Measurements from ENCODE around the gene PDCD2L.
"Not testable (repeated sequence)": the region's sequence is repeated elsewhere in the genome, so short reads cannot be mapped to it uniquely, and the experiment has no call there.

The PDCD2L gene

DNA sequence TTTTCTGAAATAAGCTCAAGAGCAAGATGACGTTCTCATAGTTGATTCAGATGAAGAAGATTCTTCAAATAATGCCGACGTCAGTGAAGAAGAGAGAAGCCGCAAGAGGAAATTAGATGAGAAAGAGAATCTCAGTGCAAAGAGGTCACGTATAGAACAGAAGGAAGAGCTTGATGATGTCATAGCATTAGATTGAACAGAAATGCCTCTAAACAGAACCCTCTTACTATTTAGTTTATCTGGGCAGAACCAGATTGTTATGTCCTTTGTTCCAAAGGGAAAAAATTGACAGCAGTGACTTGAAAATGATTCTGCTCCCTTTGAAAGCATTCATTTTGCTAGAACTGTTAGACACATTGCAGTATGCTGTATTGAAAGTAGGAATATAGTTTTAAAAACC is 64.8 kb downstream of the PDCD2L start:
- CTCF ChIA-PET, result interaction anchor here (0.6 to 1.5 kb wide), 3 partner anchors 9 to 79 kb away, joined by 3 to 4 read pairs (median 3); no protein-coding TSS in a partner anchor
- POLR2A ChIA-PET; H3K27ac ChIP-seq (ENCODE audit: extremely low read depth, low read depth, low read length); H3K4me1 ChIP-seq (ENCODE audit: control insufficient read depth, insufficient read depth, low read length); H3K9me3 ChIP-seq (ENCODE audit: control insufficient read depth, insufficient read depth, low read depth, low read length); H3K4me3 ChIP-seq (ENCODE audit: low read depth, low read length): not testable (repeated sequence)
- peaks cover 100% of the 10 kb centered on the region in 2 experiments for H3K36me3 ChIP-seq (ENCODE audit: control insufficient read depth in 2 of 2, insufficient read depth in 1 of 2, low read length in 2 of 2)
- TF ChIP-seq ZFP37 (tag by site-specific recombination; IDR thresholded peaks at IDR 0.05), result peak; percentile 83
- TF ChIP-seq, protein P1, sequence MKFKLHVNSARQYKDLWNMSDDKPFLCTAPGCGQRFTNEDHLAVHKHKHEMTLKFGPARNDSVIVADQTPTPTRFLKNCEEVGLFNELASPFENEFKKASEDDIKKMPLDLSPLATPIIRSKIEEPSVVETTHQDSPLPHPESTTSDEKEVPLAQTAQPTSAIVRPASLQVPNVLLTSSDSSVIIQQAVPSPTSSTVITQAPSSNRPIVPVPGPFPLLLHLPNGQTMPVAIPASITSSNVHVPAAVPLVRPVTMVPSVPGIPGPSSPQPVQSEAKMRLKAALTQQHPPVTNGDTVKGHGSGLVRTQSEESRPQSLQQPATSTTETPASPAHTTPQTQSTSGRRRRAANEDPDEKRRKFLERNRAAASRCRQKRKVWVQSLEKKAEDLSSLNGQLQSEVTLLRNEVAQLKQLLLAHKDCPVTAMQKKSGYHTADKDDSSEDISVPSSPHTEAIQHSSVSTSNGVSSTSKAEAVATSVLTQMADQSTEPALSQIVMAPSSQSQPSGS (tag by site-specific recombination; IDR thresholded peaks at IDR 0.05; ENCODE audit: low read depth), result peak; percentile 69; the same call in 1 of the 2 replicates

DNA sequence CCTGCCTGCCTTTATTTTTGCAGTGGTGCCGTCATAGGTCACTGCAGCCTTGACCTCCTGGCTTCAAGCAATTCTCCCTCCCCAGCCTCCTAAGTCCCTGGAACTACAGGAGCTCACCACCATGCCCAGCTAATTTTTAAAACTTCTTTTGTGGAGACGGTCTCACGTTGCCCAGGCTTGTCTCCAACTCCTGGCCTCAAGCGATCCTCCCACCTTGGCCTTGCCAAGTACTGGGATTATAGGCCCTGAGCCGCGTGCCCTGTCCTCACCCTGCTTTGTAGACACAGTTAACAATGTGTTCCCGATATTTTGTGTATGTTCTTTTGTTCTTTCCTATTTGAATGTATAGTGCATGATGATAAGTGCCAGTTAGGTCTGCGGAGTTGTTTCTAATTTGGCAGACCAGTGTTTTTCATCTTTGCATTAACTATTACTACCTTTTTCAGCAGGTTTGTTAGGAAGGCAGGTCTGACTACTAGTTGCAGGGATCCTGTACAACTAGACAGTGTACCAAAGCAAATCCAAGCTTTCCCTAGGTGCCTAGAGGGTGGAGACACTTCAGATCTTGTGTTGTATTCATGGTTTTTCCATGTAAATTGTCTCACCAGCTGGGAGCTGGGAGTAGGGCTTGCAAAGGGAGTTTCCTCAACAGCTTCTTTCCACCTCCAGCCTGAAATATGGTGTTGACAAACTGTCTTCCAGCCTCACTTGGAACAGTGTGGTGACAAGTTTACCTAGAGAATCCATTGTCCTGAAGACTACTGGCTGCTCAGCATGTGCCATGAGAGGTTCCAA is 67.9 kb downstream of the PDCD2L start:
- no peak overlapping the region for H3K4me3 ChIP-seq (ENCODE audit: low read depth, low read length)
- H3K36me3 ChIP-seq (ENCODE audit: control insufficient read depth in 2 of 2, insufficient read depth in 1 of 2, low read length in 2 of 2), result peaks cover 74 to 76% of the 10 kb centered on the region in 2 experiments
- no peaks in the 10 kb centered on the region for H3K9me3 ChIP-seq (ENCODE audit: control insufficient read depth, insufficient read depth, low read depth, low read length)
- POLR2A ChIA-PET, result interaction anchor here (1.1 kb wide), 1 partner anchor 9 kb away, joined by 3 read pairs; the partner anchor contains the start of gene WTIP
- no peaks in the 10 kb centered on the region; the same call in 1 of the 2 replicates for H3K4me1 ChIP-seq (ENCODE audit: control insufficient read depth, insufficient read depth, low read length)
- H3K27ac ChIP-seq (ENCODE audit: extremely low read depth, low read depth, low read length), result no peak overlapping the region
- CTCF ChIA-PET, result interaction anchor here (0.5 to 3.1 kb wide), 14 partner anchors 10 to 1413 kb away, joined by 3 to 16 read pairs (median 4); partner anchors contain the start of gene WTIP
- TF ChIP-seq ZNF660 (tag by site-specific recombination; IDR thresholded peaks at IDR 0.05) (no peak), ZBTB21 (tag by site-specific recombination; IDR thresholded peaks at IDR 0.05) (no peak)

DNA sequence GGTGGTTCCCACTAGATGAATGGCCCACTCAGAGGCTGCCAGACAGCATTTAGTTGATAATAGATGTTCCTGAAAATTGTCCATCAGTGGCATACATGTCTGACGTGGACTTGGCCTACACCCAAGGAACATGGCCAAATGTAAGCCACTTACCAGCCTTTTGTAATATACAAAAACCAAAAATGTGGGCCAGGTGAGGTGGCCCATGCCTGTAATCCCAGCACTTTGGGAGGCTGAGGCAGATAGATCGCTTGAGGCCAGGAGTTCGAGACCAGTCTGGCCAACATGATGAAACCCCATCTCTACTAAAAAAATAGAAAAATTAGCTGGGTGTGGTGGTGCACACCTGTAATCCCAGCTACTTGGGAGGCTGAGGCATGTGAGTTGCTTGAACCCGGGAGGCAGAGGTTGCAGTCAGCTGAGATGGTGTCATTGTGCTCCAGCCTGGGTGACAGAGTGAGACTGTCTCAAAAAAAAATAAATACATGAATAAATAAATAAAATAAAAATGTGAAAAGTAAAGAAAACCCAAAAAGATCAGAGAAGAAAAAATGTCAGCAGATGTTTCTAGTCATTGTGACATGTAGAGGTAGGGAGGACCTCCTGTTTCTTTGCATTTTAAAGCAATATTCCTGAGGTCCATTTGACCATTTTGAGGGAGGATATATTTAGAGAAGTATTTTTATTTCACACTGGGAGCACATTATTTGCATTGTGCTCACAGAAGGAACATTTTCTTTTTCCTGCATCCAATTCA is 70.2 kb downstream of the PDCD2L start:
- ChIA-PET CTCF (interaction anchor here (1.0 to 3.0 kb wide), 2 partner anchors 26 to 43 kb away, joined by 6 to 9 read pairs; no protein-coding TSS in a partner anchor), POLR2A (interaction anchor here (0.6 kb wide), 1 partner anchor 557 kb away, joined by 3 read pairs; no protein-coding TSS in a partner anchor)
- Histone ChIP-seq H3K27ac (ENCODE audit: extremely low read depth, low read depth, low read length) (no peak overlapping the region), H3K9me3 (ENCODE audit: control insufficient read depth, insufficient read depth, low read depth, low read length) (no peaks in the 10 kb centered on the region), H3K4me1 (ENCODE audit: control insufficient read depth, insufficient read depth, low read length) (no peaks in the 10 kb centered on the region; the same call in 1 of the 2 replicates), H3K36me3 (ENCODE audit: control insufficient read depth in 2 of 2, insufficient read depth in 1 of 2, low read length in 2 of 2) (peaks cover 51 to 53% of the 10 kb centered on the region in 2 experiments), H3K4me3 (ENCODE audit: low read depth, low read length) (no peak overlapping the region)
- TF ChIP-seq, protein P2, sequence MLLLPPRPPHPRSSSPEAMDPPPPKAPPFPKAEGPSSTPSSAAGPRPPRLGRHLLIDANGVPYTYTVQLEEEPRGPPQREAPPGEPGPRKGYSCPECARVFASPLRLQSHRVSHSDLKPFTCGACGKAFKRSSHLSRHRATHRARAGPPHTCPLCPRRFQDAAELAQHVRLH (tag by site-specific recombination; IDR thresholded peaks at IDR 0.05), result peak; percentile 88; the same call in 1 of the 2 replicates
- no peak for TF ChIP-seq KLF16 (tag by site-specific recombination; IDR thresholded peaks at IDR 0.05)
- TF ChIP-seq ZNF248 (tag by site-specific recombination; IDR thresholded peaks at IDR 0.05), result no peak
- TF ChIP-seq ZNF214 (tag by site-specific recombination; IDR thresholded peaks at IDR 0.05; ENCODE audit: borderline replicate concordance), result no peak
- TF ChIP-seq ZBTB20 (tag by site-specific recombination; IDR thresholded peaks at IDR 0.05), result no peak
- no peak for TF ChIP-seq ZNF549 (tag by site-specific recombination; IDR thresholded peaks at IDR 0.05)
- TF ChIP-seq MEIS1 (CRISPR knock-in tag; IDR thresholded peaks at IDR 0.05; ENCODE audit: borderline replicate concordance), result no peak
- TF ChIP-seq ZNF544 (tag by site-specific recombination; IDR thresholded peaks at IDR 0.05), result no peak
- TF ChIP-seq ZNF558 (tag by site-specific recombination; IDR thresholded peaks at IDR 0.05), result no peak
- TF ChIP-seq, protein P3, sequence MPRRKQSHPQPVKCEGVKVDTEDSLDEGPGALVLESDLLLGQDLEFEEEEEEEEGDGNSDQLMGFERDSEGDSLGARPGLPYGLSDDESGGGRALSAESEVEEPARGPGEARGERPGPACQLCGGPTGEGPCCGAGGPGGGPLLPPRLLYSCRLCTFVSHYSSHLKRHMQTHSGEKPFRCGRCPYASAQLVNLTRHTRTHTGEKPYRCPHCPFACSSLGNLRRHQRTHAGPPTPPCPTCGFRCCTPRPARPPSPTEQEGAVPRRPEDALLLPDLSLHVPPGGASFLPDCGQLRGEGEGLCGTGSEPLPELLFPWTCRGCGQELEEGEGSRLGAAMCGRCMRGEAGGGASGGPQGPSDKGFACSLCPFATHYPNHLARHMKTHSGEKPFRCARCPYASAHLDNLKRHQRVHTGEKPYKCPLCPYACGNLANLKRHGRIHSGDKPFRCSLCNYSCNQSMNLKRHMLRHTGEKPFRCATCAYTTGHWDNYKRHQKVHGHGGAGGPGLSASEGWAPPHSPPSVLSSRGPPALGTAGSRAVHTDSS (tag by site-specific recombination; IDR thresholded peaks at IDR 0.05), result no peak
- TF ChIP-seq ZNF324 (tag by site-specific recombination; IDR thresholded peaks at IDR 0.05), result 0 out of 2 replicates have a peak, but pooled peaks have one; percentile 24
- TF ChIP-seq, protein P4, sequence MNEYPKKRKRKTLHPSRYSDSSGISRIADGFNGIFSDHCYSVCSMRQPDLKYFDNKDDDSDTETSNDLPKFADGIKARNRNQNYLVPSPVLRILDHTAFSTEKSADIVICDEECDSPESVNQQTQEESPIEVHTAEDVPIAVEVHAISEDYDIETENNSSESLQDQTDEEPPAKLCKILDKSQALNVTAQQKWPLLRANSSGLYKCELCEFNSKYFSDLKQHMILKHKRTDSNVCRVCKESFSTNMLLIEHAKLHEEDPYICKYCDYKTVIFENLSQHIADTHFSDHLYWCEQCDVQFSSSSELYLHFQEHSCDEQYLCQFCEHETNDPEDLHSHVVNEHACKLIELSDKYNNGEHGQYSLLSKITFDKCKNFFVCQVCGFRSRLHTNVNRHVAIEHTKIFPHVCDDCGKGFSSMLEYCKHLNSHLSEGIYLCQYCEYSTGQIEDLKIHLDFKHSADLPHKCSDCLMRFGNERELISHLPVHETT (tag by site-specific recombination; IDR thresholded peaks at IDR 0.05), result 0 out of 2 replicates have a peak, but pooled peaks have one; percentile 23
- no peak for TF ChIP-seq ZBTB48 (tag by site-specific recombination; IDR thresholded peaks at IDR 0.05)
- no peak for TF ChIP-seq ZNF302 (tag by site-specific recombination; IDR thresholded peaks at IDR 0.05; ENCODE audit: low read depth)
- no peak for TF ChIP-seq PRDM1 (tag by site-specific recombination; IDR thresholded peaks at IDR 0.05)
- TF ChIP-seq FEZF1 (tag by site-specific recombination; IDR thresholded peaks at IDR 0.05), result no peak
- no peak for TF ChIP-seq ZNF10 (tag by site-specific recombination; IDR thresholded peaks at IDR 0.05)
- TF ChIP-seq, protein P5, sequence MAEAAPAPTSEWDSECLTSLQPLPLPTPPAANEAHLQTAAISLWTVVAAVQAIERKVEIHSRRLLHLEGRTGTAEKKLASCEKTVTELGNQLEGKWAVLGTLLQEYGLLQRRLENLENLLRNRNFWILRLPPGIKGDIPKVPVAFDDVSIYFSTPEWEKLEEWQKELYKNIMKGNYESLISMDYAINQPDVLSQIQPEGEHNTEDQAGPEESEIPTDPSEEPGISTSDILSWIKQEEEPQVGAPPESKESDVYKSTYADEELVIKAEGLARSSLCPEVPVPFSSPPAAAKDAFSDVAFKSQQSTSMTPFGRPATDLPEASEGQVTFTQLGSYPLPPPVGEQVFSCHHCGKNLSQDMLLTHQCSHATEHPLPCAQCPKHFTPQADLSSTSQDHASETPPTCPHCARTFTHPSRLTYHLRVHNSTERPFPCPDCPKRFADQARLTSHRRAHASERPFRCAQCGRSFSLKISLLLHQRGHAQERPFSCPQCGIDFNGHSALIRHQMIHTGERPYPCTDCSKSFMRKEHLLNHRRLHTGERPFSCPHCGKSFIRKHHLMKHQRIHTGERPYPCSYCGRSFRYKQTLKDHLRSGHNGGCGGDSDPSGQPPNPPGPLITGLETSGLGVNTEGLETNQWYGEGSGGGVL (tag by site-specific recombination; IDR thresholded peaks at IDR 0.05), result no peak
- no peak for TF ChIP-seq OSR2 (tag by site-specific recombination; IDR thresholded peaks at IDR 0.05)
